ENCODE results near the gene FBP1. TPM values are rescaled to one million over a fixed set of nuclear protein-coding genes. Genes with fewer than 3 reads are reported as not detected.

FBP1 gene
- total RNA-seq, 6 donors from 2014 or later: 67.1 to 423 (median 158) TPM

GRCh38 chr9:94560237-94560636, 79.1 kb downstream of the FBP1 start:
- H3K4me1 ChIP-seq: no peaks in the 10 kb centered on the region
- no peak for ATAC-seq (ENCODE audit: low FRiP score in 2 of 2)
- 90 to 93% methylated on average over 6 of the region's 6 CpGs for WGBS, 2 donors
- H3K4me3 ChIP-seq: no peak overlapping the region
- no peak overlapping the region for H3K27ac ChIP-seq
- H3K27me3 ChIP-seq: no peaks in the 10 kb centered on the region
- DNase-seq: no peak
- no peaks in the 10 kb centered on the region for H3K9me3 ChIP-seq
- H3K36me3 ChIP-seq: no peaks in the 10 kb centered on the region
- TF ChIP-seq POLR2A (IDR thresholded peaks at IDR 0.05): no peak
- TF ChIP-seq POLR2AphosphoS5 (IDR thresholded peaks at IDR 0.05): no peak
- TF ChIP-seq EP300 (IDR thresholded peaks at IDR 0.05): no peak
- TF ChIP-seq CTCF (IDR thresholded peaks at IDR 0.05): no peak

GRCh38 chr9:94557376-94557775, 81.9 kb downstream of the FBP1 start:
- no peak for ATAC-seq (ENCODE audit: low FRiP score in 2 of 2)
- 66 to 77% methylated on average over 4 of the region's 4 CpGs for WGBS, 2 donors
- Histone ChIP-seq H3K4me1 (no peaks in the 10 kb centered on the region), H3K4me3 (no peak overlapping the region), H3K27me3 (no peaks in the 10 kb centered on the region), H3K36me3 (no peaks in the 10 kb centered on the region), H3K27ac (no peak overlapping the region), H3K9me3 (no peaks in the 10 kb centered on the region)
- TF ChIP-seq POLR2A (IDR thresholded peaks at IDR 0.05) (no peak), POLR2AphosphoS5 (IDR thresholded peaks at IDR 0.05) (no peak), EP300 (IDR thresholded peaks at IDR 0.05) (no peak), CTCF (IDR thresholded peaks at IDR 0.05) (no peak)
- no peak for DNase-seq

GRCh38 chr9:94554439-94555331, 84.6 kb downstream of the FBP1 start, which contains the start of gene PCAT7:
Gene PCAT7 (plus strand): TSS chr9:94555083.
- Histone ChIP-seq H3K9me3 (no peaks in the 10 kb centered on the region), H3K4me1 (no peaks in the 10 kb centered on the region), H3K4me3 (peak within 1 kb of the TSS in 1 of 4 donors; percentile 22), H3K27ac (no peak within 1 kb of the TSS), H3K36me3 (no peaks in the 10 kb centered on the region), H3K27me3 (no peaks in the 10 kb centered on the region)
- peak; percentile 44 to 85 for DNase-seq
- WGBS, 2 donors: 81 to 85% methylated on average over 40 of the region's 40 CpGs
- ATAC-seq (ENCODE audit: low FRiP score in 2 of 2): peak; percentile 81 to 84
- TF ChIP-seq EP300 (IDR thresholded peaks at IDR 0.05) (no peak), CTCF (IDR thresholded peaks at IDR 0.05) (peak in 5 of 6 experiments; percentile 19 to 66 (median 39))

GRCh38 chr9:94554078-94554438, 85.3 kb downstream of the FBP1 start:
- DNase-seq: peak in 1 of 2 donors; percentile 59
- Histone ChIP-seq H3K4me1 (no peaks in the 10 kb centered on the region), H3K27ac (no peak overlapping the region), H3K9me3 (no peaks in the 10 kb centered on the region), H3K27me3 (no peaks in the 10 kb centered on the region), H3K4me3 (peak overlapping the region in 1 of 4 donors; percentile 22), H3K36me3 (no peaks in the 10 kb centered on the region)
- no peak for TF ChIP-seq POLR2A (IDR thresholded peaks at IDR 0.05)
- WGBS, 2 donors: 84 to 91% methylated on average over 7 to 14 of the region's 16 CpGs
- peak; percentile 12 to 57 for ATAC-seq (ENCODE audit: low FRiP score in 2 of 2)

Other genes with a start within 250 kb of the FBP1 start
- gene PCAT7, start 84.4 kb downstream of the FBP1 start, total RNA-seq: under 1 TPM in 2 of 6 donors, not detected in 4; 0.10 to 0.24 TPM
- under 1 TPM in 1 of 6 donors, not detected in 5; 0.49 TPM for gene FBP2, start 45.7 kb downstream of the FBP1 start, total RNA-seq
- gene AOPEP, start 87.2 kb upstream of the FBP1 start, total RNA-seq: 100 to 1,000 TPM in 3 of 6 donors, 10 to 100 TPM in 3; 55.4 to 410 (median 111) TPM

Data from upper lobe of left lung (tissue), 6 donors.